Measurements from ENCODE around the gene ZNRF1. TPM values are rescaled to one million over a fixed set of nuclear protein-coding genes. Genes with fewer than 3 reads are reported as not detected.

Gene ZNRF1
- total RNA-seq, 3 donors from 2014 or later: 29.9 to 42.7 (median 39.3) TPM

- no peaks in the 10 kb centered on the region for H3K9me3 ChIP-seq
- ATAC-seq (no peak), DNase-seq (no peak)
- intact Hi-C loops (cut with DNase I, micrococcal nuclease): no loop called here
- no peak for TF ChIP-seq CTCF (IDR thresholded peaks at IDR 0.05)
- H3K4me1 ChIP-seq (ENCODE audit: low read depth): peaks cover 11% of the 10 kb centered on the region
- H3K36me3 ChIP-seq (ENCODE audit: low read depth): no peaks in the 10 kb centered on the region
- no peak overlapping the region for H3K4me3 ChIP-seq
Measured at GRCh38 chr16:75085556-75085955, 86.7 kb downstream of the ZNRF1 start.

- intact Hi-C loops (cut with DNase I, micrococcal nuclease): no loop called here
- Histone ChIP-seq H3K4me3 (no peak overlapping the region), H3K9me3 (no peaks in the 10 kb centered on the region), H3K36me3 (ENCODE audit: low read depth) (no peaks in the 10 kb centered on the region), H3K4me1 (ENCODE audit: low read depth) (peaks cover 8% of the 10 kb centered on the region)
- ATAC-seq (no peak), DNase-seq (no peak)
- no peak for TF ChIP-seq CTCF (IDR thresholded peaks at IDR 0.05)
Measured at GRCh38 chr16:75086281-75086680, 87.5 kb downstream of the ZNRF1 start.

- peaks cover 11% of the 10 kb centered on the region for H3K4me1 ChIP-seq (ENCODE audit: low read depth)
- TF ChIP-seq CTCF (IDR thresholded peaks at IDR 0.05): no peak
- H3K36me3 ChIP-seq (ENCODE audit: low read depth): no peaks in the 10 kb centered on the region
- peak in 1 of 3 donors; percentile 25 for DNase-seq
- no peak for ATAC-seq
- intact Hi-C loops (cut with DNase I, micrococcal nuclease): no loop called here
- H3K4me3 ChIP-seq: no peak overlapping the region
- no peaks in the 10 kb centered on the region for H3K9me3 ChIP-seq
Measured at GRCh38 chr16:75086688-75087374, 88.0 kb downstream of the ZNRF1 start.

- peak in 2 of 3 donors; percentile 59 to 74 for DNase-seq
- Histone ChIP-seq H3K9me3 (no peaks in the 10 kb centered on the region), H3K36me3 (ENCODE audit: low read depth) (no peaks in the 10 kb centered on the region), H3K4me3 (no peak overlapping the region), H3K4me1 (ENCODE audit: low read depth) (peaks cover 11% of the 10 kb centered on the region)
- ATAC-seq: peak; percentile 86
- no peak for TF ChIP-seq CTCF (IDR thresholded peaks at IDR 0.05)
- intact Hi-C loops (cut with DNase I, micrococcal nuclease): no loop called here
Measured at GRCh38 chr16:75087375-75087979, 88.7 kb downstream of the ZNRF1 start.

GRCh38 chr16:75088216-75088615, 89.4 kb downstream of the ZNRF1 start:
- DNase-seq (no peak), ATAC-seq (no peak)
- intact Hi-C loops (cut with DNase I, micrococcal nuclease): no loop called here
- no peak for TF ChIP-seq CTCF (IDR thresholded peaks at IDR 0.05)
- Histone ChIP-seq H3K4me1 (ENCODE audit: low read depth) (peaks cover 16% of the 10 kb centered on the region), H3K9me3 (no peaks in the 10 kb centered on the region), H3K4me3 (no peak overlapping the region), H3K36me3 (ENCODE audit: low read depth) (no peaks in the 10 kb centered on the region)
